Fibroblast of the aortic adventitia (primary cell): Measurements from ENCODE around the gene GRK1. TPM values are rescaled to one million over a fixed set of nuclear protein-coding genes. Genes with fewer than 3 reads are reported as not detected.

Experiments
- DNase-seq: peaks from one replicate; pipeline ENCODE4 v3.0.0-alpha.2; 2010; ENCODE audit warnings: low read depth
- H3K4me3 ChIP-seq: 2 replicates; pipeline ENCODE4 v1.5.1; 2011; ENCODE audit warnings: low read depth, mild to moderate bottlenecking, control low read depth, low read length, moderate library complexity
- total RNA-seq: library from RNA; depleted of rRNA; stranded (reverse); fragments of >200 nt; gene quantifications from 2 replicates; pipeline ENCODE4 v1.2.3, GENCODE V29; 2012; ENCODE audit warnings: low replicate concordance
- TF ChIP-seq, protein P1 (sequence below): IDR thresholded peaks from 2 replicates; pipeline ENCODE4 v1.5.1; 2011; ENCODE audit warnings: mild to moderate bottlenecking, low read length, control low read depth, inconsistent platforms; ENCODE audit not compliant: insufficient read depth

GRK1 gene
- total RNA-seq, 1 donor: not detected

DNA sequence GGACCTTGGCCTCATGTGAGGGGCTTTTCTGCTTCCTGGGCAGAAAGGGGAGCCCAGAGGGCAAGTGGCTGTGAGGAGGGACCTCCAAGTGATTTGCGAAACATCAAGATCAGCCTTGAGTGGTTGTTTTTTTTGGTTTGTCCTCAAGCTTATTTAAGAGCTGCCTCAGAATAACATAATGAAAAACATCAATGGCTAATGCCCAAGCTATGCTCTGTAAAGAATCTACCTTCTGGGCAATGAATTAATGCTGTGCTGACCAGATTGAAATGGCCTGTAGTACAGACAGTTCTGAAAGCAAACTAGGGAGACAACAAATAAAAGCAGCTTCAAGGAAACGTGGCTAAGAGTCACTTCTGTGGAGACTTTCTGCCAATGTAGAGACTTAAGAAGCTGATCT, 100.3 kb downstream of the GRK1 start:
- no peak overlapping the region for H3K4me3 ChIP-seq
- TF ChIP-seq, protein P1, sequence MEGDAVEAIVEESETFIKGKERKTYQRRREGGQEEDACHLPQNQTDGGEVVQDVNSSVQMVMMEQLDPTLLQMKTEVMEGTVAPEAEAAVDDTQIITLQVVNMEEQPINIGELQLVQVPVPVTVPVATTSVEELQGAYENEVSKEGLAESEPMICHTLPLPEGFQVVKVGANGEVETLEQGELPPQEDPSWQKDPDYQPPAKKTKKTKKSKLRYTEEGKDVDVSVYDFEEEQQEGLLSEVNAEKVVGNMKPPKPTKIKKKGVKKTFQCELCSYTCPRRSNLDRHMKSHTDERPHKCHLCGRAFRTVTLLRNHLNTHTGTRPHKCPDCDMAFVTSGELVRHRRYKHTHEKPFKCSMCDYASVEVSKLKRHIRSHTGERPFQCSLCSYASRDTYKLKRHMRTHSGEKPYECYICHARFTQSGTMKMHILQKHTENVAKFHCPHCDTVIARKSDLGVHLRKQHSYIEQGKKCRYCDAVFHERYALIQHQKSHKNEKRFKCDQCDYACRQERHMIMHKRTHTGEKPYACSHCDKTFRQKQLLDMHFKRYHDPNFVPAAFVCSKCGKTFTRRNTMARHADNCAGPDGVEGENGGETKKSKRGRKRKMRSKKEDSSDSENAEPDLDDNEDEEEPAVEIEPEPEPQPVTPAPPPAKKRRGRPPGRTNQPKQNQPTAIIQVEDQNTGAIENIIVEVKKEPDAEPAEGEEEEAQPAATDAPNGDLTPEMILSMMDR: no peak
- DNase-seq: no peak

GRCh38 chr13:113768018-113768905, 101.2 kb downstream of the GRK1 start:
- TF ChIP-seq, protein P1: no peak
- no peak overlapping the region for H3K4me3 ChIP-seq
- DNase-seq: no peak

- DNase-seq: no peak
- H3K4me3 ChIP-seq: no peak overlapping the region
- TF ChIP-seq, protein P1: no peak
These were observed 102.1 kb downstream of the GRK1 start for GRCh38 chr13:113769106-113769505.

GRCh38 chr13:113769881-113770280, 102.9 kb downstream of the GRK1 start:
- no peak for DNase-seq
- TF ChIP-seq, protein P1: no peak
- H3K4me3 ChIP-seq: no peak overlapping the region

DNA sequence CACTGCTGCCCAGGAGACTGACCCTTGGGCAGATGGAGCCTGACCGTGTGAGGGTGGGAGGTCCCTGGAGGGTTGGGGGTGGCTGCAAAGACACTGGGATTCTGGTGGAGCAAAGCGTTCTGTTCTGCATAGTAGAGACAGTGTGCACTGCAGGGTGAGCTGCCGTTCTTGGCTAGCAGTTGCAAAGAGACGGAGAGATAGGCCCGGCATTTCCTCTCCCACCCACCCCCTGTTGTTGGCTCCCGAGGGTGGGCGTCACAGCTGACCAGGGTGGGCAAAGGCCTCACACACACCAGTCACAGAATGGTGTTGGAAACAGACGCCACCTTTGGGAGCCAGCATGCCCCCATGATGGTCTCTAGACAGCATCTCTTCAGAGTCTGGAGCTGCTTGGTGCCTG, 103.4 kb downstream of the GRK1 start:
- H3K4me3 ChIP-seq: no peak overlapping the region
- TF ChIP-seq, protein P1: no peak
- DNase-seq: no peak

GRCh38 chr13:113770937-113771336, 103.9 kb downstream of the GRK1 start:
- DNase-seq: no peak
- TF ChIP-seq, protein P1: no peak
- H3K4me3 ChIP-seq: no peak overlapping the region
